ENCODE data around the gene KRT38. TPM values are rescaled to one million over a fixed set of nuclear protein-coding genes. Genes with fewer than 3 reads are reported as not detected.

Gene KRT38
- total RNA-seq (2022; extraction: Qiagen RNA extraction) = not detected in 5 replicates

DNA sequence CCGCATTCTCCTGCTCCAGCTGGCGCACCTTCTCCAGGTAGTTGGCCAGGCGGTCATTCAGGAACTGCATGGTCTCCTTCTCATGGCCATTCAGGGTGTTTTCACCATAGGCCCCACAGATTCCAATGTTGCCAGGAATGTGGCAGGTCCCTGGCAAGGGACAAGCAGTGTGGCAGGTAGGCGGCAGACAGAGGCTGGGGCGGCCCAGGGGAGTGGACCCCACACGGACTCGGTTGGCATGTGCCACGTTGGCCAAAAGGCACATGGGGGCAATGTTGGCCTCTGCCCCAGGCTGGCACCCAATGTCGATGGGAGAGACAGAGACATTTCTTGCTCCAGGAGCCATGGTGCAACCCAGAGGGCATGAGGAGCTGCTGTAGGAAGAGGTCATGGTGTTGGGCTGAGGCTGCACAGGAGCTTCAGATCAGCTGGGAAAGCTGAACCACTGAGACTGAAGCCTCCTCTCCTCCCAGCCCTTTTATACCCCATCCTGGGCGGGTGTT, at the start of gene KRT38:
TSS of gene KRT38 (minus strand) at position 453 of the 503 bp plus-strand sequence. CDS start at position 391, 62 bp downstream.

DNA sequence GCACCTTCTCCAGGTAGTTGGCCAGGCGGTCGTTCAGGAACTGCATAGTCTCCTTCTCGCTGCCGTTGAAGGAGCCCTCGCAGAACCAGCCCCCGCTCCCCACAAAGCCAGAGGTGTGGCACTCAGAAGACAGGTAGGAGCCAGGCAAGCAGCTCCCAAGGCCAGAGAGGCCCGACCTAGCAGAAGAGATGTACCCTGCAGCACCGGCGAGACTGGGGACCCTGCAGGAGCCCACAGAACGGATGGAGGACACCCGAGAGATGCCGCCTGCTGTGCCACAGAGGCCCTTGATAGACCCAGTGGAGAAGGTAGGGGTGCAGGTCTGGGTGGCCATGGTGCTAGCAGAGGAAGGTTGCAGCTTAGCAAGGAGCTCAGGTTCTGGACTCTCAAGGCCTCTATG, 48.7 kb upstream of the KRT38 start, which contains the start of gene KRT36:
TSS of gene KRT36 (minus strand) at position 380 of the 400 bp plus-strand sequence. CDS start at position 334, 46 bp downstream.

DNA sequence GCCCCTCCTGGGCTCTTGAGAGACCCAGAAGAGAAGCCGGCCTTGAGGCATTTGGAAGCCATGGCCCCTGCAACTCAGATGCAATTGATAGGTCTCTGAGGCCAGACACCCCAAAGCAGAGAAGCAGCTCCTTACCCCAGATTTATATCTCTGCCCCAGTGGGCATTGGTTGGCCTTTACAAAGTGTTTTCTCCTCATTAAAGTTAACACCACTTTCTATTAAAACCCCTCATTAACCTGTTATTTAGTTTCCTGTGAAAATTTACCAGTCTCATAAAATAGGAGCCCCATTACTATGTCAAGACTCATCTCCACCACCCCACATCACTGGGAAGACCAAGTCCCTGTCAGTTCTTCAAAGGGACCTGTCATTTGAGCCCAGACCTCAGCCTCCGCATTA, 40.3 kb upstream of the KRT38 start, which contains the start of gene KRT35:
TSS of gene KRT35 (minus strand) at position 116 of the 400 bp plus-strand sequence. CDS start at position 62, 54 bp downstream.

DNA sequence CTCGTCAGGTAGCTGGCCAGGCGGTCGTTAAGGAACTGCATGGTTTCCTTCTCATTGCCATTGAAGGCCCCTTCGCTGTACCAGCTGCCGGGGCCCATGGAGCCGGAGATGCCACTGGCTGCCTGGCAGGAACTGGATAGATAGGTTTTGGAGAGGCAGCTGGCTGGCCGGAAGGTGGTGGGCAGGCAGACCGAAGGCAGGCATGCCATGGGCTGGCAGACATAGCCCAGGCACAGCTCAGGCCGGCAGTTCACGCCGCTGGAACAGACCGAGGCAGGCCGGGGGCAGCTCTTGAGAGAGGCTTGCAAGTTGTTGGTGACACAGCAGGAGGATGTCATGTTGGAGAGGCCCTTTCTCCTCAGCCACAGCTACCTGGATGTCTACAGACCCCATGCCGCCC, 26.2 kb upstream of the KRT38 start, which contains the start of gene KRT32:
TSS of gene KRT32 (minus strand) at position 399 of the 400 bp plus-strand sequence. CDS start at position 338, 61 bp downstream.

DNA sequence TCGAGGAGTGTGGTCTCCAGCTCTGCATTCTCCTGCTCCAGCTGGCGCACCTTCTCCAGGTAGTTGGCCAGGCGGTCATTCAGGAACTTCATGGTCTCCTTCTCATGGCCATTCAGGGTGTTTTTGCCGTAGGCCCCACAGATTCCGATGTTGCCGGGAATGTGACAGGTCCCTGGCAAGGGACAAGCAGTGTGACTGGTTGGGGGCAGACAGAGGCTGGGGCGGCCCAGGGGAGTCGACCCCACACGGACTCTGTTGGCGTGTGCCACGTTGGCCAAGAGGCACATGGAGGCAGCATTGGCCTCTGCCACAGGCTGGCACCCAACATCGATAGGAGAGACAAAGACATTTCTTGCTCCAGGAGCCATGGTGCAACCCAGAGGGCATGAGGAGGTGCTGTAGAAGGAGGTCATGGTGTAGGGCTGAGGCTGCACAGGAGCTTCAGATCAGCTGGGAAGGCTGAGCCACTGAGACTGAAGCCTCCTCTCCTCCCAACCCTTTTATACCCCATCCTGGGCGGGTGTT, 16.6 kb downstream of the KRT38 start, which contains the start of gene KRT37:
TSS of gene KRT37 (minus strand) at position 475 of the 525 bp plus-strand sequence. CDS start at position 413, 62 bp downstream.

DNA sequence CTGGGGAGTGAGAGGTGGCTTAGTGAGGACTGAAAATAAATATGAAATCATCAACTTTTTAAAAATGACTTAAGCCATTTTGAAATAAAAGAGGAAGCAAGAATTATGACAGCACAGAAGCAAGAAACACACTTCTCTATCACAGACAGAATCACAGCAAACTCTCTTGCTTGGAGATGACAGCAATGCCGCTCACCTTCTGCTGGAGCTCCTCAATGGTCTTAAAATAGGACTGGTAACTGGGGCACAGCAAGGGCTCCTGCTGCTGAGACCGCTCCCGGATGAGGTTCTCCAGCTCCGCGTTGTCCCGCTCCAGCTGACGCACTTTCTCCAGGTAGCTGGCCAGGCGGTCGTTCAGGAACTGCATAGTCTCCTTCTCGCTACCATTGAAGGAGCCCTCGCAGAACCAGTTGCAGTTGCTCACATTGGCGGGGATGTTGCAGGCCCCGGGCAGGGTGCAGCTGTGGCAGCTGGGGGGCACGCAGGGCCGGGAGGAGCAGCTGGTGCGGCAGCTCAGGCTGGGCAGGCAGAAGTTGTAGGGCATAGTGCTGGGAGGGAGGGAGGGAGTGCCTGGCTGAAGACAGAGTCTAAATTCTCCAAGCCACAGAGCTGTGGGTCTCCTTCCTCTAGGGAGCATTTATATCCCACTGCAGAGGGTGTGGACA, 43.7 kb downstream of the KRT38 start, which contains the start of gene KRT31:
TSS of gene KRT31 (minus strand) at position 613 of the 665 bp plus-strand sequence. CDS start at position 544, 69 bp downstream.

Other genes with a start within 250 kb of the KRT38 start
- gene KRTAP9-2, start 214.3 kb downstream of the KRT38 start, total RNA-seq (2022; extraction: Qiagen RNA extraction) = not detected in 5 replicates
- not detected in 5 replicates for gene KRTAP9-3, start 208.5 kb downstream of the KRT38 start, total RNA-seq (2022; extraction: Qiagen RNA extraction)
- gene KRTAP9-8, start 203.0 kb downstream of the KRT38 start, total RNA-seq (2022; extraction: Qiagen RNA extraction) = not detected in 5 replicates
- not detected in 5 replicates for gene KRTAP9-4, start 191.3 kb downstream of the KRT38 start, total RNA-seq (2022; extraction: Qiagen RNA extraction)
- gene KRTAP9-9, start 185.6 kb downstream of the KRT38 start, total RNA-seq (2022; extraction: Qiagen RNA extraction) = not detected in 5 replicates
- gene KRTAP9-6, start 175.6 kb downstream of the KRT38 start, total RNA-seq (2022; extraction: Qiagen RNA extraction) = not detected in 5 replicates
- not detected in 5 replicates for gene KRTAP9-7, start 165.3 kb downstream of the KRT38 start, total RNA-seq (2022; extraction: Qiagen RNA extraction)
- gene KRTAP29-1, start 138.1 kb downstream of the KRT38 start, total RNA-seq (2022; extraction: Qiagen RNA extraction) = not detected in 5 replicates
- not detected in 5 replicates for gene KRTAP16-1, start 131.7 kb downstream of the KRT38 start, total RNA-seq (2022; extraction: Qiagen RNA extraction)
- gene KRTAP17-1, start 125.3 kb downstream of the KRT38 start, total RNA-seq (2022; extraction: Qiagen RNA extraction) = not detected in 5 replicates
- gene KRT33A, start 90.2 kb downstream of the KRT38 start, total RNA-seq (2022; extraction: Qiagen RNA extraction) = not detected in 5 replicates
- gene KRT33B, start 71.2 kb downstream of the KRT38 start, total RNA-seq (2022; extraction: Qiagen RNA extraction) = not detected in 5 replicates
- gene KRT34, start 58.7 kb downstream of the KRT38 start, total RNA-seq (2022; extraction: Qiagen RNA extraction) = 0.18 to 0.53 TPM (median 0.21 TPM) in 5 replicates
- gene KRT31, start 43.4 kb downstream of the KRT38 start, total RNA-seq (2022; extraction: Qiagen RNA extraction) = 0.05 TPM in 1 of 5 replicates, not detected in the others
- not detected in 5 replicates for gene KRT37, start 16.4 kb downstream of the KRT38 start, total RNA-seq (2022; extraction: Qiagen RNA extraction)
- gene KRT32, start 26.4 kb upstream of the KRT38 start, total RNA-seq (2022; extraction: Qiagen RNA extraction) = 0.05 to 0.07 TPM (median 0.06 TPM) in 3 of 5 replicates, not detected in the others
- not detected in 5 replicates for gene KRT35, start 40.2 kb upstream of the KRT38 start, total RNA-seq (2022; extraction: Qiagen RNA extraction)
- 0.06 TPM in 1 of 5 replicates, not detected in the others for gene KRT36, start 48.9 kb upstream of the KRT38 start, total RNA-seq (2022; extraction: Qiagen RNA extraction)
- gene KRT13, start 64.6 kb upstream of the KRT38 start, total RNA-seq (2022; extraction: Qiagen RNA extraction) = 0.11 to 0.51 TPM (median 0.18 TPM) in 5 replicates
- gene KRT15, start 77.9 kb upstream of the KRT38 start, total RNA-seq (2022; extraction: Qiagen RNA extraction) = 2.3 to 4.1 TPM (median 2.9 TPM) in 5 replicates
- 38.1 to 58.6 TPM (median 50.5 TPM) in 5 replicates for gene KRT19, start 87.3 kb upstream of the KRT38 start, total RNA-seq (2022; extraction: Qiagen RNA extraction)
- gene KRT9, start 131.1 kb upstream of the KRT38 start, total RNA-seq (2022; extraction: Qiagen RNA extraction) = not detected in 5 replicates
- gene KRT14, start 145.9 kb upstream of the KRT38 start, total RNA-seq (2022; extraction: Qiagen RNA extraction) = 0.05 to 0.14 TPM (median 0.11 TPM) in 4 of 5 replicates, not detected in the other
- 0.83 to 1.5 TPM (median 1.4 TPM) in 5 replicates for gene KRT16, start 171.8 kb upstream of the KRT38 start, total RNA-seq (2022; extraction: Qiagen RNA extraction)
- gene KRT17, start 183.6 kb upstream of the KRT38 start, total RNA-seq (2022; extraction: Qiagen RNA extraction) = 0.63 to 1.8 TPM (median 0.79 TPM) in 5 replicates
- gene EIF1, start 247.9 kb upstream of the KRT38 start, total RNA-seq (2022; extraction: Qiagen RNA extraction) = 1,266 to 1,758 TPM (median 1,378 TPM) in 5 replicates